Measurements from ENCODE around the gene ATG101. TPM values are rescaled to one million over a fixed set of nuclear protein-coding genes. Genes with fewer than 3 reads are reported as not detected.

The ATG101 gene
- total RNA-seq, 4 donors from 2014 or later, result 23.3 to 49.4 (median 37.3) TPM

- ATAC-seq, result no peak
- Histone ChIP-seq H3K9me3 (no peaks in the 10 kb centered on the region), H3K4me3 (no peak overlapping the region), H3K27ac (peak overlapping the region in 1 of 4 donors; percentile 74), H3K27me3 (peaks cover 0 to 4% (median 0%) of the 10 kb centered on the region in 3 donors), H3K4me1 (peaks cover 28 to 36% of the 10 kb centered on the region in 2 donors), H3K36me3 (no peaks in the 10 kb centered on the region)
- intact Hi-C loops (cut with DNase I; ENCODE audit: low total_unique reads), result loop anchor here (5.0 kb wide), 1 partner anchor 33 kb away; no protein-coding TSS in a partner anchor
- no peak for DNase-seq
- TF ChIP-seq, protein P1, sequence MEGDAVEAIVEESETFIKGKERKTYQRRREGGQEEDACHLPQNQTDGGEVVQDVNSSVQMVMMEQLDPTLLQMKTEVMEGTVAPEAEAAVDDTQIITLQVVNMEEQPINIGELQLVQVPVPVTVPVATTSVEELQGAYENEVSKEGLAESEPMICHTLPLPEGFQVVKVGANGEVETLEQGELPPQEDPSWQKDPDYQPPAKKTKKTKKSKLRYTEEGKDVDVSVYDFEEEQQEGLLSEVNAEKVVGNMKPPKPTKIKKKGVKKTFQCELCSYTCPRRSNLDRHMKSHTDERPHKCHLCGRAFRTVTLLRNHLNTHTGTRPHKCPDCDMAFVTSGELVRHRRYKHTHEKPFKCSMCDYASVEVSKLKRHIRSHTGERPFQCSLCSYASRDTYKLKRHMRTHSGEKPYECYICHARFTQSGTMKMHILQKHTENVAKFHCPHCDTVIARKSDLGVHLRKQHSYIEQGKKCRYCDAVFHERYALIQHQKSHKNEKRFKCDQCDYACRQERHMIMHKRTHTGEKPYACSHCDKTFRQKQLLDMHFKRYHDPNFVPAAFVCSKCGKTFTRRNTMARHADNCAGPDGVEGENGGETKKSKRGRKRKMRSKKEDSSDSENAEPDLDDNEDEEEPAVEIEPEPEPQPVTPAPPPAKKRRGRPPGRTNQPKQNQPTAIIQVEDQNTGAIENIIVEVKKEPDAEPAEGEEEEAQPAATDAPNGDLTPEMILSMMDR (IDR thresholded peaks at IDR 0.05 in 4 of 5, conservative IDR thresholded peaks at IDR 0.05 in 1 of 5), result no peak
- no peak for TF ChIP-seq POLR2A (IDR thresholded peaks at IDR 0.05)
- in situ Hi-C loops (cut with MboI; ENCODE audit: low sequenced_read_pairs in 4 of 4), result loop anchor here in 1 of 4 donors (10.0 kb wide), 1 partner anchor 65 kb away; no protein-coding TSS in a partner anchor
Observed at GRCh38 chr12:52089491-52089890, 19.7 kb downstream of the ATG101 start.

GRCh38 chr12:52090291-52090690 lies 20.5 kb downstream of the ATG101 start:
- intact Hi-C loops (cut with DNase I; ENCODE audit: low total_unique reads) (no loop called here), in situ Hi-C loops (cut with MboI; ENCODE audit: low sequenced_read_pairs in 4 of 4) (no loop called here)
- peaks cover 0 to 4% (median 0%) of the 10 kb centered on the region in 3 donors for H3K27me3 ChIP-seq
- no peaks in the 10 kb centered on the region for H3K36me3 ChIP-seq
- TF ChIP-seq, protein P1 (IDR thresholded peaks at IDR 0.05 in 4 of 5, conservative IDR thresholded peaks at IDR 0.05 in 1 of 5), result no peak
- TF ChIP-seq POLR2A (IDR thresholded peaks at IDR 0.05), result no peak
- peaks cover 28 to 36% of the 10 kb centered on the region in 2 donors for H3K4me1 ChIP-seq
- no peak overlapping the region for H3K4me3 ChIP-seq
- no peak for DNase-seq
- H3K9me3 ChIP-seq, result no peaks in the 10 kb centered on the region
- H3K27ac ChIP-seq, result no peak overlapping the region
- ATAC-seq, result no peak

GRCh38 chr12:52091061-52091460 lies 21.3 kb downstream of the ATG101 start:
- no peak for ATAC-seq
- no peak for TF ChIP-seq POLR2A (IDR thresholded peaks at IDR 0.05)
- TF ChIP-seq, protein P1 (IDR thresholded peaks at IDR 0.05 in 4 of 5, conservative IDR thresholded peaks at IDR 0.05 in 1 of 5), result no peak
- intact Hi-C loops (cut with DNase I; ENCODE audit: low total_unique reads), result no loop called here

DNA sequence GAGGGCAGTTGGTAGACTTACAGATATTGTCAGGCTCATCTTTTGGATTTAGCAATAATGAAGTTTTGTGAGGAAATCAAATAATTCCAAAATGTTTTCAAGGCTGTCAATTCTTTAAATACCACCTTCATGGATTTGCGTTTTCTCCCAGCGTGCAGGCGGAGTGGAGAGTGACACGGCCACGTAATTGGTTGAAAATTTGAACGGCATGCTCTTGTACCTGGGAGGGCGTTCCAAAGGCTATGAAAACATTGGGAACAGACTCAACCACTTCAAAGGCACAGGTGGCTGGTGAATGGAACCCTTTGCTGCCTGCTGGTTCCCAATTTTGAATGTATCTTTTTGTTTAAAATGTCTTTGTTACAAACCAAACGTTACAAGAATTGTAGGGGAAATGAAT lies 22.1 kb downstream of the ATG101 start:
- intact Hi-C loops (cut with DNase I; ENCODE audit: low total_unique reads), result no loop called here
- H3K27me3 ChIP-seq, result peaks cover 0 to 4% (median 0%) of the 10 kb centered on the region in 3 donors
- DNase-seq (no peak), ATAC-seq (no peak)
- no peak overlapping the region for H3K27ac ChIP-seq
- in situ Hi-C loops (cut with MboI; ENCODE audit: low sequenced_read_pairs in 4 of 4), result no loop called here
- no peak overlapping the region for H3K4me3 ChIP-seq
- peaks cover 24% of the 10 kb centered on the region in 2 donors for H3K4me1 ChIP-seq
- H3K9me3 ChIP-seq, result no peaks in the 10 kb centered on the region
- no peak for TF ChIP-seq POLR2A (IDR thresholded peaks at IDR 0.05)
- TF ChIP-seq, protein P1 (IDR thresholded peaks at IDR 0.05 in 4 of 5, conservative IDR thresholded peaks at IDR 0.05 in 1 of 5), result no peak
- no peaks in the 10 kb centered on the region for H3K36me3 ChIP-seq

More at GRCh38 chr12:52091061-52091460, 21.3 kb downstream of the ATG101 start:
- H3K27me3 ChIP-seq, result peaks cover 0 to 4% (median 0%) of the 10 kb centered on the region in 3 donors
- DNase-seq, result no peak
- in situ Hi-C loops (cut with MboI; ENCODE audit: low sequenced_read_pairs in 4 of 4), result no loop called here
- no peak overlapping the region for H3K27ac ChIP-seq
- H3K4me3 ChIP-seq, result no peak overlapping the region
- peaks cover 28 to 32% of the 10 kb centered on the region in 2 donors for H3K4me1 ChIP-seq
- no peaks in the 10 kb centered on the region for H3K36me3 ChIP-seq
- H3K9me3 ChIP-seq, result no peaks in the 10 kb centered on the region

- no peaks in the 10 kb centered on the region for H3K36me3 ChIP-seq
- peaks cover 9% of the 10 kb centered on the region in 2 donors for H3K4me1 ChIP-seq
- no peak overlapping the region for H3K27ac ChIP-seq
- in situ Hi-C loops (cut with MboI; ENCODE audit: low sequenced_read_pairs in 4 of 4) (no loop called here), intact Hi-C loops (cut with DNase I; ENCODE audit: low total_unique reads) (no loop called here)
- no peaks in the 10 kb centered on the region for H3K9me3 ChIP-seq
- TF ChIP-seq, protein P1 (IDR thresholded peaks at IDR 0.05 in 4 of 5, conservative IDR thresholded peaks at IDR 0.05 in 1 of 5), result no peak
- no peak for TF ChIP-seq POLR2A (IDR thresholded peaks at IDR 0.05)
- peaks cover 0 to 4% (median 0%) of the 10 kb centered on the region in 3 donors for H3K27me3 ChIP-seq
- H3K4me3 ChIP-seq, result no peak overlapping the region
- DNase-seq (no peak), ATAC-seq (no peak)
Observed at GRCh38 chr12:52093346-52093745, 23.6 kb downstream of the ATG101 start.
